ENCODE measurements around the gene NFKB1.

- TF ChIP-seq MAFK (IDR thresholded peaks at IDR 0.05; ENCODE audit: partially characterized antibody) (peak; percentile 97), EP300 (IDR thresholded peaks at IDR 0.05) (no peak), ZFP36 (IDR thresholded peaks at IDR 0.05; ENCODE audit: borderline replicate concordance, partially characterized antibody) (no peak), ESRRA (IDR thresholded peaks at IDR 0.05; ENCODE audit: borderline replicate concordance, low read length) (no peak), PHF8 (IDR thresholded peaks at IDR 0.05; ENCODE audit: borderline replicate concordance, low read depth) (no peak), EHF (CRISPR knock-in tag; IDR thresholded peaks at IDR 0.05) (no peak), JUNB (IDR thresholded peaks at IDR 0.05) (no peak), RCOR1 (IDR thresholded peaks at IDR 0.05; ENCODE audit: low read depth, low read length) (no peak), POLR2A (IDR thresholded peaks at IDR 0.05; ENCODE audit: low read length) (no peak), TP53 (CRISPR knock-in tag; IDR thresholded peaks at IDR 0.05) (no peak), RAD21 (conservative IDR thresholded peaks at IDR 0.05 in 1 of 2, IDR thresholded peaks at IDR 0.05 in 1 of 2) (no peak), MAX (IDR thresholded peaks at IDR 0.05) (no peak)
- TF ChIP-seq, protein P1, sequence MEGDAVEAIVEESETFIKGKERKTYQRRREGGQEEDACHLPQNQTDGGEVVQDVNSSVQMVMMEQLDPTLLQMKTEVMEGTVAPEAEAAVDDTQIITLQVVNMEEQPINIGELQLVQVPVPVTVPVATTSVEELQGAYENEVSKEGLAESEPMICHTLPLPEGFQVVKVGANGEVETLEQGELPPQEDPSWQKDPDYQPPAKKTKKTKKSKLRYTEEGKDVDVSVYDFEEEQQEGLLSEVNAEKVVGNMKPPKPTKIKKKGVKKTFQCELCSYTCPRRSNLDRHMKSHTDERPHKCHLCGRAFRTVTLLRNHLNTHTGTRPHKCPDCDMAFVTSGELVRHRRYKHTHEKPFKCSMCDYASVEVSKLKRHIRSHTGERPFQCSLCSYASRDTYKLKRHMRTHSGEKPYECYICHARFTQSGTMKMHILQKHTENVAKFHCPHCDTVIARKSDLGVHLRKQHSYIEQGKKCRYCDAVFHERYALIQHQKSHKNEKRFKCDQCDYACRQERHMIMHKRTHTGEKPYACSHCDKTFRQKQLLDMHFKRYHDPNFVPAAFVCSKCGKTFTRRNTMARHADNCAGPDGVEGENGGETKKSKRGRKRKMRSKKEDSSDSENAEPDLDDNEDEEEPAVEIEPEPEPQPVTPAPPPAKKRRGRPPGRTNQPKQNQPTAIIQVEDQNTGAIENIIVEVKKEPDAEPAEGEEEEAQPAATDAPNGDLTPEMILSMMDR (IDR thresholded peaks at IDR 0.05): no peak
- TF ChIP-seq, protein P2, sequence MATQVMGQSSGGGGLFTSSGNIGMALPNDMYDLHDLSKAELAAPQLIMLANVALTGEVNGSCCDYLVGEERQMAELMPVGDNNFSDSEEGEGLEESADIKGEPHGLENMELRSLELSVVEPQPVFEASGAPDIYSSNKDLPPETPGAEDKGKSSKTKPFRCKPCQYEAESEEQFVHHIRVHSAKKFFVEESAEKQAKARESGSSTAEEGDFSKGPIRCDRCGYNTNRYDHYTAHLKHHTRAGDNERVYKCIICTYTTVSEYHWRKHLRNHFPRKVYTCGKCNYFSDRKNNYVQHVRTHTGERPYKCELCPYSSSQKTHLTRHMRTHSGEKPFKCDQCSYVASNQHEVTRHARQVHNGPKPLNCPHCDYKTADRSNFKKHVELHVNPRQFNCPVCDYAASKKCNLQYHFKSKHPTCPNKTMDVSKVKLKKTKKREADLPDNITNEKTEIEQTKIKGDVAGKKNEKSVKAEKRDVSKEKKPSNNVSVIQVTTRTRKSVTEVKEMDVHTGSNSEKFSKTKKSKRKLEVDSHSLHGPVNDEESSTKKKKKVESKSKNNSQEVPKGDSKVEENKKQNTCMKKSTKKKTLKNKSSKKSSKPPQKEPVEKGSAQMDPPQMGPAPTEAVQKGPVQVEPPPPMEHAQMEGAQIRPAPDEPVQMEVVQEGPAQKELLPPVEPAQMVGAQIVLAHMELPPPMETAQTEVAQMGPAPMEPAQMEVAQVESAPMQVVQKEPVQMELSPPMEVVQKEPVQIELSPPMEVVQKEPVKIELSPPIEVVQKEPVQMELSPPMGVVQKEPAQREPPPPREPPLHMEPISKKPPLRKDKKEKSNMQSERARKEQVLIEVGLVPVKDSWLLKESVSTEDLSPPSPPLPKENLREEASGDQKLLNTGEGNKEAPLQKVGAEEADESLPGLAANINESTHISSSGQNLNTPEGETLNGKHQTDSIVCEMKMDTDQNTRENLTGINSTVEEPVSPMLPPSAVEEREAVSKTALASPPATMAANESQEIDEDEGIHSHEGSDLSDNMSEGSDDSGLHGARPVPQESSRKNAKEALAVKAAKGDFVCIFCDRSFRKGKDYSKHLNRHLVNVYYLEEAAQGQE (IDR thresholded peaks at IDR 0.05): no peak
These were observed 3.0 kb downstream of the NFKB1 start for GRCh38 chr4:102503831-102504786.

All from A549 (cell line).